Measurements from ENCODE around the gene SRPRB.

DNA sequence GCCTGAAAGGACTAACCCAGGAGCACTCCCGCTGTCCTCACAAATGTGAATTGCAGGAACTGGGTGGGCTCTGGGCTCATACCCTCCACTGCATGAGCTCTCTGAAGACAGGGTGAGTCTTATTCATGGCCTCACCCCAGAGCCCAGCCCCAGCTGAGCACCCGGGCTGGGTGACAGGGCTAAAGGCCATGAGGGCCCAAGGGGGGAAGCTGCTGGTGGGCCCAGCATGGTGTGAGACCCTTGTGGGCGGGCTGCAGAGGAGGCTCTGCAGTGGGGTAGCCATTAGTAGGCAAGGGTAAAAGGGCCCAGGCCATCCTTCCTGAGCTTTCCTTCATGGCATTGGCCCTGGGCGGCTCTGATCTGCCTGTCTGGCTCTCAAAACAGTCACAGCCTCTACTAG, 30.3 kb downstream of the SRPRB start:
- TF ChIP-seq ZNF331 (CRISPR knock-in tag; IDR thresholded peaks at IDR 0.05; ENCODE audit: low read depth) (no peak), JUNB (IDR thresholded peaks at IDR 0.05; ENCODE audit: unreplicated experiment) (no peak), POLR2AphosphoS5 (IDR thresholded peaks at IDR 0.05; ENCODE audit: low read depth) (no peak), EZH2 (IDR thresholded peaks at IDR 0.05; ENCODE audit: low read depth, unreplicated experiment) (no peak), STAT1 (IDR thresholded peaks at IDR 0.05; ENCODE audit: unreplicated experiment) (no peak), EZH2phosphoT487 (IDR thresholded peaks at IDR 0.05; ENCODE audit: unreplicated experiment) (no peak), ETS1 (IDR thresholded peaks at IDR 0.05) (no peak), CREB1 (CRISPR knock-in tag; IDR thresholded peaks at IDR 0.05; ENCODE audit: low read depth) (no peak), NANOG (IDR thresholded peaks at IDR 0.05; ENCODE audit: borderline replicate concordance) (no peak)
- TF ChIP-seq, protein P1, sequence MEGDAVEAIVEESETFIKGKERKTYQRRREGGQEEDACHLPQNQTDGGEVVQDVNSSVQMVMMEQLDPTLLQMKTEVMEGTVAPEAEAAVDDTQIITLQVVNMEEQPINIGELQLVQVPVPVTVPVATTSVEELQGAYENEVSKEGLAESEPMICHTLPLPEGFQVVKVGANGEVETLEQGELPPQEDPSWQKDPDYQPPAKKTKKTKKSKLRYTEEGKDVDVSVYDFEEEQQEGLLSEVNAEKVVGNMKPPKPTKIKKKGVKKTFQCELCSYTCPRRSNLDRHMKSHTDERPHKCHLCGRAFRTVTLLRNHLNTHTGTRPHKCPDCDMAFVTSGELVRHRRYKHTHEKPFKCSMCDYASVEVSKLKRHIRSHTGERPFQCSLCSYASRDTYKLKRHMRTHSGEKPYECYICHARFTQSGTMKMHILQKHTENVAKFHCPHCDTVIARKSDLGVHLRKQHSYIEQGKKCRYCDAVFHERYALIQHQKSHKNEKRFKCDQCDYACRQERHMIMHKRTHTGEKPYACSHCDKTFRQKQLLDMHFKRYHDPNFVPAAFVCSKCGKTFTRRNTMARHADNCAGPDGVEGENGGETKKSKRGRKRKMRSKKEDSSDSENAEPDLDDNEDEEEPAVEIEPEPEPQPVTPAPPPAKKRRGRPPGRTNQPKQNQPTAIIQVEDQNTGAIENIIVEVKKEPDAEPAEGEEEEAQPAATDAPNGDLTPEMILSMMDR (conservative IDR thresholded peaks at IDR 0.05; ENCODE audit: low read depth in 2 of 2), result no peak
- TF ChIP-seq, protein P2, sequence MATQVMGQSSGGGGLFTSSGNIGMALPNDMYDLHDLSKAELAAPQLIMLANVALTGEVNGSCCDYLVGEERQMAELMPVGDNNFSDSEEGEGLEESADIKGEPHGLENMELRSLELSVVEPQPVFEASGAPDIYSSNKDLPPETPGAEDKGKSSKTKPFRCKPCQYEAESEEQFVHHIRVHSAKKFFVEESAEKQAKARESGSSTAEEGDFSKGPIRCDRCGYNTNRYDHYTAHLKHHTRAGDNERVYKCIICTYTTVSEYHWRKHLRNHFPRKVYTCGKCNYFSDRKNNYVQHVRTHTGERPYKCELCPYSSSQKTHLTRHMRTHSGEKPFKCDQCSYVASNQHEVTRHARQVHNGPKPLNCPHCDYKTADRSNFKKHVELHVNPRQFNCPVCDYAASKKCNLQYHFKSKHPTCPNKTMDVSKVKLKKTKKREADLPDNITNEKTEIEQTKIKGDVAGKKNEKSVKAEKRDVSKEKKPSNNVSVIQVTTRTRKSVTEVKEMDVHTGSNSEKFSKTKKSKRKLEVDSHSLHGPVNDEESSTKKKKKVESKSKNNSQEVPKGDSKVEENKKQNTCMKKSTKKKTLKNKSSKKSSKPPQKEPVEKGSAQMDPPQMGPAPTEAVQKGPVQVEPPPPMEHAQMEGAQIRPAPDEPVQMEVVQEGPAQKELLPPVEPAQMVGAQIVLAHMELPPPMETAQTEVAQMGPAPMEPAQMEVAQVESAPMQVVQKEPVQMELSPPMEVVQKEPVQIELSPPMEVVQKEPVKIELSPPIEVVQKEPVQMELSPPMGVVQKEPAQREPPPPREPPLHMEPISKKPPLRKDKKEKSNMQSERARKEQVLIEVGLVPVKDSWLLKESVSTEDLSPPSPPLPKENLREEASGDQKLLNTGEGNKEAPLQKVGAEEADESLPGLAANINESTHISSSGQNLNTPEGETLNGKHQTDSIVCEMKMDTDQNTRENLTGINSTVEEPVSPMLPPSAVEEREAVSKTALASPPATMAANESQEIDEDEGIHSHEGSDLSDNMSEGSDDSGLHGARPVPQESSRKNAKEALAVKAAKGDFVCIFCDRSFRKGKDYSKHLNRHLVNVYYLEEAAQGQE (IDR thresholded peaks at IDR 0.05; ENCODE audit: unreplicated experiment), result no peak
- TF ChIP-seq, protein P3, sequence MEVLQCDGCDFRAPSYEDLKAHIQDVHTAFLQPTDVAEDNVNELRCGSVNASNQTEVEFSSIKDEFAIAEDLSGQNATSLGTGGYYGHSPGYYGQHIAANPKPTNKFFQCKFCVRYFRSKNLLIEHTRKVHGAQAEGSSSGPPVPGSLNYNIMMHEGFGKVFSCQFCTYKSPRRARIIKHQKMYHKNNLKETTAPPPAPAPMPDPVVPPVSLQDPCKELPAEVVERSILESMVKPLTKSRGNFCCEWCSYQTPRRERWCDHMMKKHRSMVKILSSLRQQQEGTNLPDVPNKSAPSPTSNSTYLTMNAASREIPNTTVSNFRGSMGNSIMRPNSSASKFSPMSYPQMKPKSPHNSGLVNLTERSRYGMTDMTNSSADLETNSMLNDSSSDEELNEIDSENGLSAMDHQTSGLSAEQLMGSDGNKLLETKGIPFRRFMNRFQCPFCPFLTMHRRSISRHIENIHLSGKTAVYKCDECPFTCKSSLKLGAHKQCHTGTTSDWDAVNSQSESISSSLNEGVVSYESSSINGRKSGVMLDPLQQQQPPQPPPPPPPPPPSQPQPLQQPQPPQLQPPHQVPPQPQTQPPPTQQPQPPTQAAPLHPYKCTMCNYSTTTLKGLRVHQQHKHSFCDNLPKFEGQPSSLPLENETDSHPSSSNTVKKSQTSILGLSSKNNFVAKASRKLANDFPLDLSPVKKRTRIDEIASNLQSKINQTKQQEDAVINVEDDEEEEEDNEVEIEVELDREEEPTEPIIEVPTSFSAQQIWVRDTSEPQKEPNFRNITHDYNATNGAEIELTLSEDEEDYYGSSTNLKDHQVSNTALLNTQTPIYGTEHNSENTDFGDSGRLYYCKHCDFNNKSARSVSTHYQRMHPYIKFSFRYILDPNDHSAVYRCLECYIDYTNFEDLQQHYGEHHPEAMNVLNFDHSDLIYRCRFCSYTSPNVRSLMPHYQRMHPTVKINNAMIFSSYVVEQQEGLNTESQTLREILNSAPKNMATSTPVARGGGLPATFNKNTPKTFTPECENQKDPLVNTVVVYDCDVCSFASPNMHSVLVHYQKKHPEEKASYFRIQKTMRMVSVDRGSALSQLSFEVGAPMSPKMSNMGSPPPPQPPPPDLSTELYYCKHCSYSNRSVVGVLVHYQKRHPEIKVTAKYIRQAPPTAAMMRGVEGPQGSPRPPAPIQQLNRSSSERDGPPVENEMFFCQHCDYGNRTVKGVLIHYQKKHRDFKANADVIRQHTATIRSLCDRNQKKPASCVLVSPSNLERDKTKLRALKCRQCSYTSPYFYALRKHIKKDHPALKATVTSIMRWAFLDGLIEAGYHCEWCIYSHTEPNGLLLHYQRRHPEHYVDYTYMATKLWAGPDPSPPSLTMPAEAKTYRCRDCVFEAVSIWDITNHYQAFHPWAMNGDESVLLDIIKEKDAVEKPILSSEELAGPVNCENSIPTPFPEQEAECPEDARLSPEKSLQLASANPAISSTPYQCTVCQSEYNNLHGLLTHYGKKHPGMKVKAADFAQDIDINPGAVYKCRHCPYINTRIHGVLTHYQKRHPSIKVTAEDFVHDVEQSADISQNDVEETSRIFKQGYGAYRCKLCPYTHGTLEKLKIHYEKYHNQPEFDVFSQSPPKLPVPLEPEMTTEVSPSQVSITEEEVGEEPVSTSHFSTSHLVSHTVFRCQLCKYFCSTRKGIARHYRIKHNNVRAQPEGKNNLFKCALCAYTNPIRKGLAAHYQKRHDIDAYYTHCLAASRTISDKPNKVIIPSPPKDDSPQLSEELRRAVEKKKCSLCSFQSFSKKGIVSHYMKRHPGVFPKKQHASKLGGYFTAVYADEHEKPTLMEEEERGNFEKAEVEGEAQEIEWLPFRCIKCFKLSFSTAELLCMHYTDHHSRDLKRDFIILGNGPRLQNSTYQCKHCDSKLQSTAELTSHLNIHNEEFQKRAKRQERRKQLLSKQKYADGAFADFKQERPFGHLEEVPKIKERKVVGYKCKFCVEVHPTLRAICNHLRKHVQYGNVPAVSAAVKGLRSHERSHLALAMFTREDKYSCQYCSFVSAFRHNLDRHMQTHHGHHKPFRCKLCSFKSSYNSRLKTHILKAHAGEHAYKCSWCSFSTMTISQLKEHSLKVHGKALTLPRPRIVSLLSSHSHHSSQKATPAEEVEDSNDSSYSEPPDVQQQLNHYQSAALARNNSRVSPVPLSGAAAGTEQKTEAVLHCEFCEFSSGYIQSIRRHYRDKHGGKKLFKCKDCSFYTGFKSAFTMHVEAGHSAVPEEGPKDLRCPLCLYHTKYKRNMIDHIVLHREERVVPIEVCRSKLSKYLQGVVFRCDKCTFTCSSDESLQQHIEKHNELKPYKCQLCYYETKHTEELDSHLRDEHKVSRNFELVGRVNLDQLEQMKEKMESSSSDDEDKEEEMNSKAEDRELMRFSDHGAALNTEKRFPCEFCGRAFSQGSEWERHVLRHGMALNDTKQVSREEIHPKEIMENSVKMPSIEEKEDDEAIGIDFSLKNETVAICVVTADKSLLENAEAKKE (CRISPR knock-in tag; IDR thresholded peaks at IDR 0.05), result no peak
